Measurements from ENCODE around the gene MNT.
A peak's percentile ranks its signal among the peaks of the same experiment; 100 is the strongest.

Gene MNT

DNA sequence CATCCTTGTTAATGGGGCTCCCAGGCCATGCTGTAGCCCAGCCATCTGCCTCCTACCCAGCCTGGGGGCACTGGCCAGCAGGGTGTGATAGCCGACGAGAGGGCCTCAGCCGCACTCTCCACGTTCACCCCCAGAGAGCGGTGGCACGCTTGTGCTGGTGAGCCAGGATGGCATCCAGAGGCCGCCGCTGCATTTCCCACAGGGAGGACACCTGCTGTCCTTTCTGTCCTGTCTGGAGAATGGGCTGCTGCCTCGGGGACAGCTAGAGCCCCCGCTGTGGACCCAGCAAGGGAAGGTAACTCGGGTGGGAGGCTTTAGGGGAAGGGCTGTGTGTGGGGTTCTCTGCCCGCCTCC is 36.1 kb downstream of the MNT start:
- no peak for DNase-seq (ENCODE audit: low read depth in 1 of 2, low spot score in 1 of 2)

DNA sequence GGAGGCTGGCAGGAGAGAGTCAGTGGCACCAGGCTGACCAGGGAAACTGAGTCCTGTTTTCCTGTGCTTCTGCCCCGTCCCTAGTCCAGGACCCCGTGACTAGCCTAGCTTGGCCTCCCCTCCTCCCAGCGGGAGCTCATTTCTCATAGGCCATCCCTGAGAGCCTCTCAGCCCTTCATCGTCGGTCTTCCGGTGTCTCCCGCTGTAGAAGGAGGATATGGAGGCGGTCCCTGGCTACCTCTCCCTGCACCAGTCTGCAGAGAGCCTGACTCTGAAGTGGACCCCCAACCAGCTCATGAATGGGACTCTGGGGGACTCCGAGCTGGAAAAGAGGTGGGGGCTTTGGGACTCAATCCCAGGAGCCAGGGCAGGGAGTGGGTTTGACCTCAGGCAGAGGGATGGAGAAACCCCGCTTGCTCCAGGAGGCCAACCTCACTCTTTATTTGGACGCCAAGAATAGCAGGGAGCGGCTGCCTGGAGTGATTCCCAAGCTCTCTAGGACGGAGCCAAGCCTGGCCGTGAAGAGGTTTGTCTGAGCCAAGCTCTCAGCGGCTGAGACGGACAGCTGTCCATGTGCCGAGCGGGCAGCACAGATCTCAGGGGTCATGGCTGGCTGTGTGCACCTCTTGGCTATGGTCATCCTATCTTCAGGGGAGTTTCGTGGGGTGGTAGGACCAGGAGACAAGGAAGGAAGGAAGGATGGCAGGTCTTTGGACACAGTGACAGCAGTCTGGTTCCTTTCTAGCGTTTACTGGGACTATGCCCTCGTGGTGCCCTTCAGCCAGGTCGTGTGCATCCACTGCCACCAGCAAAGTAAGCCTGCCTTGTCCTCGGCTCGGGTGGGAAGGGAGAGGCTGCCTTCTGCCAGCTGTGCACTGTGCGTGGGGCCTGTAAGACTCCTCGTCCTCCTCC is 36.8 kb downstream of the MNT start:
- DNase-seq (ENCODE audit: low read depth in 1 of 2, low spot score in 1 of 2): no peak

DNA sequence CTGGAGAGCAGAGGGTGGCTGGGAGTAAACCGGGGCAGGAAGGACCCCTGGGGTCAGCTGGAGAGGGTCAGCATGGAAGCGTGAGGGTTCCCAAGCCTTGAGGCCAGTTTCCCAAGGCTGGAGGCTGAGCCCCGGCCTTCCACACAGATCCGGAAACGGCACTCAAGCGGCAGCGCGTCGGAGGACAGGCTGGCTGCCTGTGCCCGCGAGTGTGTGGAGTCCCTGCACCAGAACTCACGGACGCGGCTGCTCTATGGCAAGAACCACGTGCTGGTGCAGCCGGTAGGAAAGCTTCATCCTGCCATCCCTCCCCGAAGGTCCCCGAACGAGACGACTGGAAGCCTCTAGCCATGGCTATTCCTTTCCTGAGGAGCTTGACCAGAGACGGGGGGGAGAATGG is 37.5 kb downstream of the MNT start:
- DNase-seq (ENCODE audit: low read depth in 1 of 2, low spot score in 1 of 2): no peak

DNA sequence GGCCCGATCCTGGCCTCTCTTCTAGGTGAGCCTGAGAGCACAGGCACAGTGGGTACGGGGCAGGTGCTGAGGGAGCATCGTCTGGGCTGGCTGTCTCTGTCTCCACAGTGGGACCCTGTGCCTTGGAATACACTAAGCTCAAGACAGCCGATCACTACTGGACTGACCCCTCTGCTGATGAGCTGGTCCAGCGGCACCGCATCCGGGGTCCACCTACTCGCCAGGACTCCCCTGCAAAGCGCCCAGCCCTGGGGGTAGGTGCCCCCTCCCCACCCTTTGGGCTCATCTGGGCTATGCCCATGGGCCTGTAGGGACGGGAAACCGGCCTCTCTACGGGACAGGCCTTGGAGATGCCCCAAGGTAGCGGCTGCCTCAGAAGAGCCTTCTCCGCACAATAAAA is 38.0 kb downstream of the MNT start:
- DNase-seq (ENCODE audit: low read depth in 1 of 2, low spot score in 1 of 2): no peak

DNA sequence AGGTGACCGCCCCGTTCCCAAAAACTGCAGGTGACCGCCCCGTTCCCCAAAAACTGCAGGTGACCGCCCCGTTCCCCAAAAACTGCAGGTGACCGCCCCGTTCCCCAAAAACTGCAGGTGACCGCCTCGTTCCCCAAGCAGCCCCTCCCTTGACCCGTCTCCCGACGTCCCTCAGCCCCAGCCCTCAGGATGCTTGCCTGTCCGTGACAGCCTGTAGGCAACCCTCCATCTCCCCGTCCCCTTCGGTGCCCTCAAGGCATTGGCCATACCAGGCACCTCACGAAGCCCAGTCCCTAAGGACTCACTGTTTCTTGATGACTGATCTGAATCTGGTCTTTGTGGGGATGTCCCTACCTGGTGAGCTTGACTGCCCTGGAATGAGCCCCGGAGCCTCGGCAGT is 38.4 kb downstream of the MNT start:
- DNase-seq (ENCODE audit: low read depth in 1 of 2, low spot score in 1 of 2): no peak

DNA sequence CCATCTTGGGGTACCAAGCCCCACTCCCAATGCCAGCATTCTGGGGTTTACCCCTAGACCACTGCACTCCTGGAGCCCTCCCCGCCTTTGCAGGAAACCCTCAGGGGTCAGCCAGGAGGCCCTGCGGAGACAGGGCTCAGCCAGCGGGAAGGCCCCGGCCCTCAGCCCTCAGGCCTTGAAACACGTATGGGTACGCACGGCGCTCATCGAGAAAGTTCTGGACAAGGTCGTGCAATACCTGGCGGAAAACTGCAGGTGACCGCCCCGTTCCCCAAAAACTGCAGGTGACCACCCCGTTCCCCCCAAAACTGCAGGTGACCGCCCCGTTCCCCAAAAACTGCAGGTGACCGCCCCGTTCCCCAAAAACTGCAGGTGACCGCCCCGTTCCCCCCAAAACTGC is 38.8 kb downstream of the MNT start:
- DNase-seq (ENCODE audit: low read depth in 1 of 2, low spot score in 1 of 2): no peak

DNA sequence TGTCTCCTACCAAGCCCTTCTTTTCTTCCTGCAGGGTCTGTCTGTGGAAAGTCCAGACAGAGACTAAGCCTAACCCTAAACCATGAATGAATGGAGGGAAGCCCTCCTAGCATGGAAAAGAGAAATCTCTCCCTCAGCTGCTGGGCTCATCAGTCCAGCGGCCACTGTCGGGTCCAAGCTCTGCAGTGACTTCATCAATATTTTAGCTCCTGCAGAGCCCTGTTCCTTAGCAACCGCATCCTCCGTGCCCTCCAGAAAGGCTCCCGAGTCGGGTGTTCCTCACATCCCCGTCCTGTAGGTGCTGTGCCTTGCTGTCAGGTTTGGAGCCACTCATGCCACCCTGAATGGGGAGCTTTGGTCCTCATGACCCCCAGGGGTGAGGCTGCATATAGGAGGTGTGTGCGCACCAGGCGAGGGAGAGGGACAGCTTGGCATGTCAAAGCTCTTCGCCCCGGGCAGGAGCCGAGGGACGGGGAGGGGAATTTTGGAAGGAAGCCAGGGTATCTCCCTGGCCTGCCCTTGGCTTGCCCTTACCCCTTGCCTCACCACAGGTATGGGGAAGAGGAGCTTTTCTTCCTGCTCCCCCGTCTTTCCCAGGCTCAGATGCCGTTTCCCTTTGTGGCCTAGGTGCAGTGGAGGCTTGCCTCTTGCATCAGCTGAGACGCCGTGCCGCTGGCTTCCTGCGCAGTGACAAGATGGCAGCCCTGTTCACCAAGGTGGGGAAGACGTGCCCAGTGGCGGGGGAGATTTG is 39.7 kb downstream of the MNT start:
- no peak for DNase-seq (ENCODE audit: low read depth in 1 of 2, low spot score in 1 of 2)

DNA sequence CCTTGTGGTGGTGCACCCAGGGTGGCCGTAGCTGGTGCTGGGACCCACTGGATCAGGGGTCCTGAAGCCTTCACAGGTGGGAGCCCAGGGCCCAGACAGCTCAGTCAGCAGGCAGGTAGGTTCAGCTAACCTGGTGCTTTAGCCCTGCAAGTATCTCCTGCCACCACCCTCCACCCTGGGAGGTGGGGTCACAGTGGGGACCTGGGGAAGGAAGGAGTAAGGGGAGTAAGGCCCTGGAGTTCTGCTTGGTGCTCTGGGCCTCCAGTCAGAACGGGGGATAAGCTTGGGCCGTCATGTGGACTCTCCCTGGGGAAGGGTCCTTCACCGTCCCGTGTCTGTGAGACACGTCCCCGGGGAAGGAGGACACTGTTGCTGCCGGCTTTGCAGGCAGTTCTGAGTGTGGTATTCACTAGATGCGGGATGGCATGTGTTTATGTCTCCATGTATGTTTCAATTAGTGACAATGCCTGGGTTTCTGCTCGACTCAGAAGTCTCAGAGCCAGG is 42.9 kb downstream of the MNT start:
- no peak for DNase-seq (ENCODE audit: low read depth in 1 of 2, low spot score in 1 of 2)

DNA sequence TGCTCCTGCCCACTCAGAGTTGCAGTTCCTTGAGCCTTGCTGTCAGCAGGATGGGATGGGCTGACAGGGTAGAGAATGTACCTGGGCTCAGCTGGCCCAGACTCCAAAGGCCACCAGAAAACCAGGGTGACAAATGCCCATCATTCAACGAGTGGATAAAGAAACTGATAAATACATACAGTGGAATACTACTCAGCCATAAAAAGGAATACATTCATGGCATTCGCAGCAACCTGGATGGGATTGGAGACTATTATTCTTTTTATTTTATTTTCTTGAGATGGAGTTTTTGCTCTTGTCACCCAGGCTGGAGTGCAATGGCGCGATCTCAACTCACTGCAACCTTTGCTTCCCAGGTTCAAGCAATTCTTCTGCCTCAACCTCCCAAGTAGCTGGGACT is 43.6 kb downstream of the MNT start:
- DNase-seq (ENCODE audit: low read depth in 1 of 2, low spot score in 1 of 2): no peak

DNA sequence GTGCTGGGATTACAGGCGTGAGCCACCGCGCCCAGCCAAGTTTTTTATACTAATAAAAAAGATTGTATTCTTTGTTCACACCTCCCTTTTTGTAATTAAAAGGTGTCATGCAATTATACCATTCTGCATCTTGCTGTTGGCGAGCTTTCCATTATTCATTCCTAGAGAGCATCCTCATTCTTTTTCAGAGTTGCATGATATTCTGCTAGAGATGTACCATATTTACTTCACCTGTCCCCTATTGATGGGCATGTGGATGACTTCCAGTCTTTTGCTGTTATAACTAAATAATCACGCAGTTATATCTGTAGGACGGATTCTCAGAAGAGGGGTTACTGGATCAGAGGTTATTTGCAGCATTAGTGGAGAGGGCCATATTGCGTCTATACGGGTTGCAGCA is 46.5 kb downstream of the MNT start:
- DNase-seq (ENCODE audit: low read depth in 1 of 2, low spot score in 1 of 2): no peak

DNA sequence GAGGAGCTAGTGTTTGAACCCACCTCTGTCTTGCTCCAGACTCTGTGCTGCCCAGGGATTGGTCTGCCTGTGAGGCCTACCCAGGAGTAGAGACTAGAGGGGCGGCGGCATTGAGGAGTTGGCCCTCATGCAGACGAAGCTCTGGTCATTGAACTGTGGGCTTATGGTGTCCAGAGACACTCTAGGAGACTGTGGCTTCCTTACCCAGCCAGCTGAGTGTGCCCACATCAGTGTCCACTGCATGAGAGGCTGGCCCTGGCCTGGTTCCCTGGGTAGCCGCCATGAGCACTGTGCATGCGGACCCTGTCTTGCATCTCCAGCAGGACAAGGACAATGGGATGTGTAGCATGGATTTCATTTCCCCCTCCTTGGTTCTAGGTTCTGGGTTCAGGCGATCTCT is 49.6 kb downstream of the MNT start:
- no peak for DNase-seq (ENCODE audit: low read depth in 1 of 2, low spot score in 1 of 2)

DNA sequence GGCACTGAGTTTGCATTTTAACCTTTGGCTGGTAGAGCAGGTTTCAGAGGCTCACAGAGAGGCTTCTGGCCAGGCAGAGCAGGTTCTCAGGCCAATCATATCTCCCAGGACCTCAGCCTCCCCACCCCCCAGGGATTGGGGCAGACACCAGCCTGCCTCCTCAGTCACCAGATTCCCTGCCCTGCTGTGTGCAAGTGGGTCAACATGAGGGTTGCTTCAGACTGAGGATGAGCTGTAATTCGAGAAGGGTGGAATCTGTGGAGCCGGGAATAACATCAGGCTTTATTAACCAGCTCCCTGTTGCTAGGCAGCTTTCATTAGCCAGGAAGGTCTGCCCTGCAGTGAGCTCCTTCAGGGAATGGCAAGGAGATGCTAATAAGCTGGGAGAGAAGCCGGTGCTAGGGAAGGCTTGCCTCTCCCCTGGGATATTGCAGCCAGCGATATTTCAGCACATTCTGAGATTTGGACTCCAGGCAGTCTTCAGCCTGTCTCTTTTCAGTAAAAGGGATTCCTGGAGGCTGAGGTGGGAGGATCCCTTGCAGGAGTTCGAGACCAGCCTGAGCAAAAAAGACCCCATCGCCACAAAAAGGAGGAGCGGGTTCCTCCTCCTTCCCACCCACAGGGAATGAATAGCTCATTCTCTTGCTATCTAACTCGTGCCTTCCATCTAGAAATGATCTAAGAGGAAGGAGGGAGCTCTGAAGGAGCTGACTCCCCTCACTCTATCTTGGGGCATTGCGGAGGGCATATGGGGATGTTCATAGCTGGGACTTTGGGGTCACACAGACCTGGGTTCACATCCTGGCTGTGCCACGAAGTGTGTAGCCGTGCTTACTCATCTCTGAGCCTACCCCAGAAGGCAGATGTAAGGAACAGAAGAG is 52.8 kb downstream of the MNT start:
- no peak for DNase-seq (ENCODE audit: low read depth in 1 of 2, low spot score in 1 of 2)

DNA sequence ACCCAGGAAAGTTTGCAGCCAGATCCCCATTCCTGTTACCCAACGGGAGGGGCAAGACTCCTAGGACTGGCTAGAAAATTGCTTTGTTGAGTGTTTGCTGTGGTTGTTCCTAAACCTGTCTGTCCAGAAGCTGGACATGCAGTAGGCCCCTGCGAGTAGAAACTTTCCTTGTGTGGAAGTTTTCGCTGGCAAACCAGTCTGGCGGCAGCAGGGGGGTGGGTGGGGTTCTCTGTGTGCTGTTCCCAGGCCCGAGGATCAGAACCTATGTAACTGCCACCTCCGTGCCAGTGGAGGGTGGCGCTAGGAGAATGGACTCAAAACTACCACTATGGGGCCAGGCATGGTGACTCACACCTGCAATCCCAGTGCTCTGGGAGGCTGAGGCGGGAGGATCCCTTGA is 54.4 kb downstream of the MNT start:
- DNase-seq (ENCODE audit: low read depth in 1 of 2, low spot score in 1 of 2): no peak

DNA sequence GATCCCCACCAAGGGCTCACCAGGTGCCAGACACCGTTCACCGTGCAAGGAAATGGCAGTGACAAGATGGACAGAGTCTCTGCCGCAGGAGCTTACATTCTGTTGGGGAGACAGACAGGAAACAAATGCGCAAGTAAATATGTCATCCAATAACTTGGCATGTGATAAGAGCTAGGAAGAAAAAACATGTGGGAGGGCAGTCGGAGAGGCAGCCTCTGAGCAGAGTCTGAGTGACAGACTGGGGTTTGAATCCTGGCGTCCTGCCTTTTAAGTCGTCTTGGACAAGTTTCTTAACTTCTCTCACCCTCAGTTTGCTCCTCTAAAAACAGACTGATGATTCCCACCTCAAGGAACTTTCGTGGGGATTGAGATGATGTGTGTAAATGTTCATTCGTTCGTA is 56.3 kb downstream of the MNT start:
- no peak for DNase-seq (ENCODE audit: low read depth in 1 of 2, low spot score in 1 of 2)

DNA sequence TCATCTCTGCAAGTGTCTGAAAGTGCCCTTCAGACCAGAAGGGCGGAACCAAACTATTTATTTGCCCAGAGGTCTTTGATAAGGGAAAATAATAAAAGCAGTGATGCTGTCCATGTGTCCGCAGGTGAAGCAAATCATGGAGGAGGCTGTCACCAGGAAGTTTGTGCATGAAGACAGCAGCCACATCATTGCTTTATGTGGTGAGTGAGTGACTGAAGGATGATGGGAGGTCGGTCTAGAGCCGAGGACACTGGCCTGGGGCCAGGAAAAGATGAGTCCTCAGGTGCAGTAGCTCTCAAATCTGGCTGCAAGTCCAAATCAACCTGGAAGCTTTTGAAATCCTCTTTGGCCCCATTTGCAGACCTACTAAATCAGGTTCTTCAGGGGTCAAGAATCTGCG is 57.4 kb downstream of the MNT start:
- DNase-seq (ENCODE audit: low read depth in 1 of 2, low spot score in 1 of 2): no peak

DNA sequence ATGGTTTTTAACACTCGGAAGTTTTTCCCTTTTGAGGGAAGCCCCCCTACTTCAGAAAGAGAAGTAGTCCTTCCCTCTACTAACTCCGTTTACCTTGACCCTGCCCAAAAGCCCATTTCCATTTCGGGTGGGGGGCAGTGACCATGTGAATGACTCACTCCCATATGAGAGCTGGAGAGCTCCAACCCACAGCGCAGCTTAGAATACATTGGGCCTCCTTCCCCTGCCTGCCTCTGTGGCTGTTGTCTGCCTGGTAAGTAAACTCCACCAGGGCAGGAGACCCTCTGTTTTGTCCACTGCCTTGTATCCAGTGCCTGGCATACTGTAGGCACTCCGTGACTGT is 62.6 kb downstream of the MNT start:
- DNase-seq (ENCODE audit: low read depth in 1 of 2, low spot score in 1 of 2): no peak

DNA sequence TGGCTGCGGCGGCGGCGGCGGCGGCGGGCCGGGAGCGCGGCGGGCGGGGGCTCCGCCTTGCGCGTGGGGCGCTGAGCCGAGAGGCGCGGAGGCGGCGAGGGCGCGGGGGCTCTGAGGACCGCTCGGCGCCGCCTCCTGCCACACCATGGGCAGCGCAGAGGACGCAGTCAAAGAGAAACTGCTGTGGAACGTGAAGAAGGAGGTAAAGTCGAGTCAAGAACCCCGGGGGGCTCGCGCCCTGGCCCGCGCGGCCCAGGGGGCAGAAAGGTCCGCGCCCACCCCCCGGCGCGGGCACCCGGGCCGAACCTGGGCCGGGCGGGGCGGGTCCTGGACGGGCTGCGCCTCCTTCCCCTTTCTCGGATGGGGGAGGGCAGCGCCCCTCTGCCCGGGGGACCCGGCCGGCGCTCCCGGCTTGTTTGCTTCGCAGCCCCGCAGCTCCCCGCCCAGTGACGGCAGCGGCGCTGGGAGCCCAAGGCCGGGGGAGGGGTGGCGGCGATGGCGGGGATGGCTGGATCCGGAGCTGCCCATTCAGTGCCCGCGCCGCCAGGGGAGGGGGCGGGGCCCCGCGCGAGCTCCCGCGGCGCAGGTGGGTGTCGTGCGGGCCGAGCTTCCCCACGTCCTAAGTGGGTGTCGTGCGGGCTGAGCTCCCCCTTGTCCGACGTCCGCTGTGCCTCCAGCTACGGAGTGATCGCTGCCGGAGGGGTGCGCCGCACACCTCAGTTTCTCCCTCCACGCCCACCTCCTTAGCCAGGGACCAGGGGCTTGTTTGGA is 63.1 kb downstream of the MNT start:
- peak; percentile 29 to 30 for DNase-seq (ENCODE audit: low read depth in 1 of 2, low spot score in 1 of 2)

DNA sequence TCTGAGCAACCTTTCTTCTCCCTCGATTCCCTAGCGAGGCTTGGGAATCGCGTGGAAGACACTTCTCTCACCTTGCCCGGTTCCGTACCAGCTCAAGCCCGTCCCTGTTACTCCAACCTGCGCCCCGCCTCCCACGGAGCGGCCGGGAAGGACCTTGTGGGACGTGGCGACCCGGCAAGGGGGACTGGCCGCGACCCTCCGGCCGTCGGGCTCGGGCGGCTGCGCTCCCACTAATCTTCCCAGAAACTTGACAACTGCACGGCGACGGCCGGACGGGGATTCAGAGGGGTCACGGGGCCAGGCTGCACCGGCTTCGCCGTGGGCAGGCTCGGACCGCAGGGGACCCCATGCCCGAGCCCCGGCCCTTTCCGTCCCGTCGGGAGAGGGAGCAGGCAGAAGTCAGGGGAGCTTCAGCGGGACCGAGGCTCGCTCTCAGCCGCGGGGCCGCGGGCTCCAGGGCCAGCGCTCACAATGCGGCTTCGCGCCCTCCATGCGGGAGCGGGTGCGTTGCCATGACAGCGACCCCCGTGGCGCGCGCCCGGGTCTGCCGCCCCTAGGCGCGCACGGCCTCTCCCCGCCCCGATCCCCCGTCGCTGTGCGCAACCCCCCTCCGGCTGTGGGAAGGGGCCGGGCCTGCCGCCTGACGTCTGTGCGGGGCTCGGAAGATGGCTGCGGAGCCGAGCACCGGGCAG is 63.9 kb downstream of the MNT start, which contains the start of gene SGSM2:
SGSM2 (plus strand) TSS at position 650 of the 692 bp plus-strand sequence. CDS start 188 bp downstream, outside the sequence.
- peak; percentile 35 to 61 for DNase-seq (ENCODE audit: low read depth in 1 of 2, low spot score in 1 of 2)

DNA sequence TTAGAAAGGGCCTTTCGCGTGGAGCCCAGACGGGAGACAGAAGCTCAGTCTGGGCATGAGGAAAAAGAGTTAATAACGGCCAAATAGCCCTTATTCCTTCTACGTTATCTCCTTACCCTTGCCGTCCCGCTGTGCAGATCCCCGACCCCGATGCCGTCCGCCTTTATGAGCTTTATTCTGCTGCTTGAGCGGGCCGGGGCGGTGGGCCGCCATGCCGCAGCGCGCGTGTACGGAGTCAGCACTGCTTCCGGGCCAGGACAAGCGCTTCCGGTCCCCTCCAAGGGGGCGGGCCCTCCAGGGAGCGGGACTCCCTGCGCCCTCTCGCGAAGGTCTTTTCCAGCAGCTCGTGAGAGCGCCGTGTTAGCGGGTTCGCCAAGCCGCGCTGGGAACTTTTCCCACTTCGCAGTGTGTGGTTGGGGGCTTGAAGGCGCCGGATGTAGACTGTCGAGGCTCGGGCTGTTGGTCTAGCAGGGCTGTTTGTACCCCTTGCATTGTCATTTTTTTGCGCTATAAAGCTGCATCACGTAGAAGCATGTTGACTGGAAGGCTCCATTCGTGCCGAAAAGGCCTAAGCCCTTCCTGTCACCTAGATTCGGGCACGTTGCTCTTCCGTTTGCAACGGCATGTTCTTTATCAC is 64.5 kb downstream of the MNT start, which contains the start of gene TSR1:
TSR1 (minus strand) TSS at position 243 of the 637 bp plus-strand sequence; CDS start at position 213, 30 bp downstream.
- DNase-seq (ENCODE audit: low read depth in 1 of 2, low spot score in 1 of 2): peak; percentile 74 to 84

Measured in stimulated activated CD4-positive, alpha-beta T cell treated with anti-CD3 and anti-CD28 coated beads, Interleukin-15, amount 100 ng/mL, for 1 hour (primary cell).